ENCODE data around the gene SEZ6L.

GRCh38 chr22:26362471-26362870 lies 193.2 kb downstream of the SEZ6L start:
- TF ChIP-seq POLR2A (IDR thresholded peaks at IDR 0.05), result no peak
- TF ChIP-seq EP300 (IDR thresholded peaks at IDR 0.05; ENCODE audit: low read depth), result no peak
- TF ChIP-seq CTCF (IDR thresholded peaks at IDR 0.05), result no peak

Measured in transverse colon (tissue), 3 donors.